Testis (tissue), 3 donors: ENCODE results near the gene STUM. TPM values are rescaled to one million over a fixed set of nuclear protein-coding genes. Genes with fewer than 3 reads are reported as not detected.

Source experiments
- DNase-seq: peaks from one replicate; pipeline ENCODE4 v3.0.0-alpha.2; 2019
- H3K27ac ChIP-seq, 2 donors: fragments of 200-600 bp; sonication (generic); one replicate each; pipeline ENCODE4 v1.5.1; 2019
- H3K27me3 ChIP-seq: fragments of 200-600 bp; sonication (generic); one replicate; pipeline ENCODE4 v1.5.1; 2019
- H3K36me3 ChIP-seq: fragments of 200-600 bp; sonication (generic); one replicate; pipeline ENCODE4 v1.5.1; 2017; ENCODE audit warnings: low read depth; ENCODE audit errors: missing control alignments
- H3K4me1 ChIP-seq: fragments of 200-600 bp; sonication (generic); one replicate; pipeline ENCODE4 v1.5.1; 2019
- H3K4me3 ChIP-seq, 2 donors: fragments of 200-600 bp; sonication (generic); one replicate each; pipeline ENCODE4 v1.5.1; 2017 to 2019
- H3K9me3 ChIP-seq: fragments of 200-600 bp; sonication (generic); one replicate; pipeline ENCODE4 v1.5.1; 2017
- CTCF ChIP-seq, 3 experiments: fragments of 450-650 bp in 2 of 3; fragments of 200-600 bp in 1 of 3; sonication (generic) in 1 of 3; IDR thresholded peaks; one replicate each; pipeline ENCODE4 v1.5.1; 2016 to 2019; ENCODE audit warnings: antibody characterized with exemption in 3 of 3, mild to moderate bottlenecking in 2 of 3, moderate library complexity in 1 of 3
- POLR2A ChIP-seq: fragments of 450-650 bp; IDR thresholded peaks from one replicate; pipeline ENCODE4 v1.6.1; 2017; ENCODE audit warnings: antibody characterized with exemption, mild to moderate bottlenecking, moderate library complexity
- WGBS, 2 donors: methylation state at CpG; one replicate each; pipeline ENCODE4 v1.1.5; 2018; 5-methylcytosine and 5-hydroxymethylcytosine counted together
- intact Hi-C: fragments of 100-400 bp; cut with DNase I; formaldehyde crosslinking; loops from one replicate; pipeline ENCODE4 v1.15.1; 2023; ENCODE audit warnings: low total_unique reads
- polyA plus RNA-seq: library from polyadenylated mRNA; stranded (reverse); fragments of 350-450 nt; fragmentation: Illumina TruSeq; extraction: RNeasy Lipid Tissue Mini Kit (QIAGEN cat#74804); gene quantifications from one replicate; pipeline ENCODE4 v1.2.3, GENCODE V29; 2014; ENCODE audit warnings: low read depth, low replicate concordance; ENCODE audit not compliant: insufficient read depth
- total RNA-seq, 2 donors: library from RNA; depleted of rRNA; stranded (reverse); fragments of >200 nt; gene quantifications; one replicate each; pipeline ENCODE4 v1.2.3, GENCODE V29; 2016

STUM gene
- total and polyA plus RNA-seq, 3 donors from 2014 or later, result 2.5 to 4.5 (median 3.7) TPM

GRCh38 chr1:226622012-226622411, 73.4 kb downstream of the STUM start:
- intact Hi-C loops, result no loop called here
- no peak for DNase-seq
- Histone ChIP-seq H3K4me3 (no peak overlapping the region), H3K27me3 (no peaks in the 10 kb centered on the region), H3K36me3 (no peaks in the 10 kb centered on the region), H3K27ac (no peak overlapping the region), H3K4me1 (peaks cover 4% of the 10 kb centered on the region), H3K9me3 (no peaks in the 10 kb centered on the region)
- TF ChIP-seq CTCF (IDR thresholded peaks at IDR 0.05) (no peak), POLR2A (no peak)

GRCh38 chr1:226624526-226624925, 76.0 kb downstream of the STUM start:
- WGBS, 2 donors, result 90 to 94% methylated on average over 5 of the region's 5 CpGs
- no peaks in the 10 kb centered on the region for H3K36me3 ChIP-seq

GRCh38 chr1:226625326-226625725, 76.8 kb downstream of the STUM start:
- Histone ChIP-seq H3K27ac (no peak overlapping the region), H3K27me3 (no peaks in the 10 kb centered on the region), H3K36me3 (no peaks in the 10 kb centered on the region), H3K4me1 (peaks cover 4% of the 10 kb centered on the region), H3K4me3 (no peak overlapping the region), H3K9me3 (no peaks in the 10 kb centered on the region)
- TF ChIP-seq POLR2A, result no peak
- TF ChIP-seq CTCF (IDR thresholded peaks at IDR 0.05), result no peak
- DNase-seq, result no peak
- intact Hi-C loops, result no loop called here
- WGBS, 2 donors, result 86 to 91% methylated on average over 6 of the region's 6 CpGs

More at GRCh38 chr1:226624526-226624925, 76.0 kb downstream of the STUM start:
- no peak for DNase-seq
- Histone ChIP-seq H3K4me3 (no peak overlapping the region), H3K4me1 (peaks cover 4% of the 10 kb centered on the region), H3K27ac (no peak overlapping the region), H3K27me3 (no peaks in the 10 kb centered on the region), H3K9me3 (no peaks in the 10 kb centered on the region)
- intact Hi-C loops, result no loop called here
- no peak for TF ChIP-seq POLR2A
- TF ChIP-seq CTCF (IDR thresholded peaks at IDR 0.05), result no peak

- TF ChIP-seq CTCF (IDR thresholded peaks at IDR 0.05), result no peak
- no peak for TF ChIP-seq POLR2A
- no peak overlapping the region for H3K4me3 ChIP-seq
These were observed 77.4 kb downstream of the STUM start for GRCh38 chr1:226625832-226626576.

GRCh38 chr1:226626577-226626956, 78.0 kb downstream of the STUM start:
- peaks cover 7% of the 10 kb centered on the region for H3K4me1 ChIP-seq
- 1 to 4% methylated on average over 11 of the region's 11 CpGs for WGBS, 2 donors
- no peaks in the 10 kb centered on the region for H3K27me3 ChIP-seq
- peak overlapping the region in 1 of 2 donors; percentile 15 for H3K27ac ChIP-seq
- H3K4me3 ChIP-seq, result no peak overlapping the region
- H3K36me3 ChIP-seq, result no peaks in the 10 kb centered on the region
- H3K9me3 ChIP-seq, result no peaks in the 10 kb centered on the region
- DNase-seq, result peak; percentile 87
- intact Hi-C loops, result no loop called here
- TF ChIP-seq CTCF (IDR thresholded peaks at IDR 0.05) (peak; percentile 88 to 99 (median 97)), POLR2A (no peak)

More at GRCh38 chr1:226625832-226626576, 77.4 kb downstream of the STUM start:
- 73 to 82% methylated on average over 10 of the region's 10 CpGs for WGBS, 2 donors
- peaks cover 4% of the 10 kb centered on the region for H3K4me1 ChIP-seq
- H3K27ac ChIP-seq, result no peak overlapping the region
- no peaks in the 10 kb centered on the region for H3K9me3 ChIP-seq
- no peak for DNase-seq
- no peaks in the 10 kb centered on the region for H3K36me3 ChIP-seq
- intact Hi-C loops, result no loop called here
- H3K27me3 ChIP-seq, result no peaks in the 10 kb centered on the region
